C1 segment of cervical spinal cord (tissue), 14 donors: ENCODE data around the gene TWF2.

ENCODE experiments used
- DNase-seq, 14 donors: peaks; one replicate each; lab custom pipeline; 2025; lab: John Stamatoyannopoulos, UW

The TWF2 gene

DNA sequence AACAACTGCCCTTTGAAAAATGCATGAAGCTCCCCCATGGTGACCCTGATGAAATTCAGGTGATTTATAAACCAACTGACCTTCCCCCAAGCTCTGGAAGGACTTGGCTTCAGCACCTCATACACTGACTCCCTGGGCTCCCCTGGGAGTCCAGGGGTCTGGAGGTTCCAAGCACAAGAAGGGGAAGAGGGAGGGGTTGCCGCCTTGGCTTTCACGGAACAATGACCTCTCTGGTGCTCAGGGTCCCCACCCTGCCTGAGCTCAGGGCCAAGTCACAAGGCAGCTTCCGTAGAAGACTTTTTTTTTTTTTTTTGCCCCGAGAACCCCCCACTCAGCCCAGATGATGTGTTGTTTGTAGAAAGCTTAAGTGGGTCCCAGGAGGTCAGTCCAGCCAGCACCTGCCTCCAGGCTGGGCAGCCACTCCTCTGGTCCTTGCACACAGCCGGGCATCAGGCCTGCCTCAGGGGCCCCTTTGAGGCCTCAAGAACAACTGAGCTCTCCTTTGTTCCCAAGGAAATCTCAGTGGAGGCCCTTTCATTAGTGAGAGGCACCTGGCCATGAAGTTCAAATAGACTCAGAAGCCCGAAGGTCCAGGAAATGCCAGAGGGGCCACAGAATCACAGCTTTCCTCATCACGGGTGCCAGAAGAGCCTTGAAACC lies 55.0 kb downstream of the TWF2 start:
- DNase-seq, result no peak

DNA sequence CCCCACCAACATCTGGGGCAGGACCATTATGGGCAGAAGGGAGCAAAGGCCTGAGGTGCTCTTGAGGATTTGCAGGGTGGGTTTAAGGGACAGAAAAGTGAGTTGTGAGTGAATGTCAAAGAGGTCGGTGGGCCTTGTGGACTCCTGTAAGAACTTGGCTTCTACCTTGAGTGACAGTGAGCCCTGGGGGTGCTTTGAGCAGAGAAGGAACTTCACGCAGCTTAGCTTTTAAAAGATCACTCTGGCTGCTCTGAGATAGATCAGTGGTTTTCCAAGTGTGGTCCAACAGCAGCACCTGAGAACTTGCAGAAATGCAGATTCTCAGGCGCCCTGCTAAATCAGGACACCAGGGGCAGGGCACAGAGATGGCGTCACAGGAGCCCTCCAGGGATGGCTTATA lies 56.3 kb downstream of the TWF2 start:
- DNase-seq, result no peak

DNA sequence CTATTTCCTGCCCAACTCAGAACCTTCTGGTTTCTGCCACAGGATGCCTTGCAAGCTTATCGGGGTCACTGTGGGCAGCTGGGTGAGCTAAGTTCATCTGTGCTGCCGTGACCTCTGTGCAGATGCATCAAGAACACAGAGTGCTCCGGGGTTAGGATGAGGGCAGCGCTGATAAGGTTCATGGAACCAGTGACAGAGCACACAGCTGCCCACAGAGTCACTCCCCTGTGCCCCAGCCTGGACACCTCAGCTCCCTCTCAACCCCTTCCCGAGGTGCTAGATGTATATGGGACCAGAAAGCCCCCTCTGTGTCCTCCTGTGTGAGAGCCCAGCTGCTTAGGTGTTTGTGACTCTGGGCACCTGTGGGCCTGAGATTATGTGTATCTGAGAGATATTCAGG lies 56.8 kb downstream of the TWF2 start:
- DNase-seq, result no peak

DNA sequence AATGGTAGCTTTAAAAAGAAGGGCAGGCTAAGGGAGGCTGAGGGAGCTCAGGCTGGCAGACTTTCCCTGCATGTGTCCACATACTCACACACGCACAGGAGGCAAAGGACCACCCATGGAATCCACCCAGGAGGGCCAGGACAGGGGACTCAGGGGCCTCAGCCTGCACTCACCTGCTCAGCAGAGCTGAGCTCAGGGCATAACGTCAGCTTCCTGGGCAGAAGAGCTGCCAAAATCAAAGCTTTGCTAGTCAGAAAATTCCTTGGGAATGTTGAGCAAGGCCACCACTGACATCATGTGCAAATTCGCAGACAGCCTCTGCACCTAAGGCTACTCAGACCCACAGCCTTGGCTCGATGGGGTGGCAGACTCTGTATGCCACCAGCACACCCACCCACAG lies 57.4 kb downstream of the TWF2 start:
- DNase-seq, result no peak
